ENCODE data around the gene TPST2. TPM values are rescaled to one million over a fixed set of nuclear protein-coding genes. Genes with fewer than 3 reads are reported as not detected.

The TPST2 gene
- total RNA-seq, 1 experiment from 2014 or later = 50.1 TPM

DNA sequence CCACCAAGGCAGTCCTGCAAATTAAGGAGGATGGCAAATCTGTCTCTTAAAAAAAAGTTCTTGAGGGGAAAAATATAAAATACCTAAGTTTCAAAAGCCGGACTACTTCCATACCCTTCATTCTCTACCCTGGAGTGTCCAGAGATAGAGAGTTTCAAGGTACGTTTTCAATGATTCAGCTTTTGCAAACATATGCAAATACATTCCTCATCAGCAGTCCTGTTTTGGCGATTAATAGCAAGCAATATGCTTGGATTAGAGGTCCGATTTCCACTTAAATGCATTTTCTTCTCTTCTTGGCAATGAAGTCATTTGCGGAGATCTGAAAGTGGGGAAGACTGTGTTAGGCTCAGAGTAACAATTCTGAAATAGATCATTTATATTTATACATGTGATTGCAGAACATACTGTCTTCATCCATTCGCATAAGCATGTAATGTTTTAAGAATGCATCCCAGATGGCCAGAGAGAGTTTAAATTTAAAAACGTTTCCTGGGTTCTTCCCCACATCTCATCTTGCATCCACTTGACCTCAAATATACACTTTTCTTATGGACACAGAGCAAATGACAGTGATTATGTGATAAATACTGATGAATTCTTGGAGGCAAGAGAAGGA is 63.9 kb downstream of the TPST2 start:
- Histone ChIP-seq H2AFZ (ENCODE audit: low read length) (no peak overlapping the region), H3K14ac (ENCODE audit: insufficient read depth, low read length) (no peak overlapping the region), H3K4me2 (ENCODE audit: insufficient read depth, insufficient read length, low read length) (no peak overlapping the region), H3K27ac (ENCODE audit: insufficient read length, low read depth, low read length) (no peak overlapping the region), H4K91ac (ENCODE audit: insufficient read length, low read depth, low read length) (no peak overlapping the region), H2BK120ac (ENCODE audit: low read depth, low read length, poor library complexity, severe bottlenecking) (no peak overlapping the region), H3K79me1 (ENCODE audit: insufficient read depth, low read depth, low read length, poor library complexity, severe bottlenecking) (no peaks in the 10 kb centered on the region), H3K23me2 (ENCODE audit: insufficient read length, low read depth, low read length, poor library complexity, severe bottlenecking) (no peaks in the 10 kb centered on the region), H3K9me3 (ENCODE audit: control insufficient read depth, low read depth, low read length) (no peaks in the 10 kb centered on the region), H4K8ac (replicated peaks; ENCODE audit: insufficient read length, low read depth, low read length) (no peak overlapping the region), H3K56ac (ENCODE audit: insufficient read length, low read depth, low read length) (no peak overlapping the region), H2BK5ac (ENCODE audit: insufficient read length, low read length) (no peak overlapping the region), H3T11ph (ENCODE audit: low read length) (no peak overlapping the region), H4K20me1 (ENCODE audit: control insufficient read depth, insufficient read depth, insufficient read length) (no peaks in the 10 kb centered on the region), H2BK20ac (ENCODE audit: low read depth, low read length, poor library complexity, severe bottlenecking) (no peak overlapping the region), H2AK5ac (ENCODE audit: insufficient read length, low read length) (no peak overlapping the region), H4K5ac (ENCODE audit: insufficient read length, low read depth, low read length) (no peak overlapping the region), H3K79me2 (ENCODE audit: insufficient read depth, low read length) (no peaks in the 10 kb centered on the region; the same call in 1 of the 2 replicates), H3K27me3 (ENCODE audit: insufficient read depth, low read length) (no peaks in the 10 kb centered on the region), H2BK15ac (ENCODE audit: low read depth, low read length) (no peak overlapping the region), H3K23ac (ENCODE audit: insufficient read length, low read depth, low read length) (no peak overlapping the region), H3K18ac (ENCODE audit: insufficient read length, low read depth, low read length) (no peak overlapping the region), H3K9ac (ENCODE audit: extremely low read depth, insufficient read length, low read length) (no peak overlapping the region), H3K4ac (ENCODE audit: low read depth, low read length) (no peak overlapping the region), H3K4me1 (ENCODE audit: insufficient read depth, low read length) (no peaks in the 10 kb centered on the region), H2BK12ac (ENCODE audit: insufficient read length, low read depth, low read length) (no peak overlapping the region)
- no peak for TF ChIP-seq CTCF (conservative IDR thresholded peaks at IDR 0.05)
- no peak overlapping the region for H3K4me3 Mint-ChIP-seq
- no peak overlapping the region for H3K27ac Mint-ChIP-seq
- WGBS (ENCODE audit: extremely low coverage, insufficient read length, low lambda C conversion rate) = no CpG with 5 or more reads among the region's 7 CpGs
- no peak for DNase-seq
- no peaks in the 10 kb centered on the region for H3K4me1 Mint-ChIP-seq
- no peaks in the 10 kb centered on the region for H3K27me3 Mint-ChIP-seq (ENCODE audit: low read depth)
- H3K36me3 Mint-ChIP-seq (ENCODE audit: insufficient read depth in 1 of 3, low read depth in 3 of 3) = peaks cover 21 to 64% (median 57%) of the 10 kb centered on the region in 3 experiments
- H3K9me3 Mint-ChIP-seq = no peaks in the 10 kb centered on the region

Measured in H9 (cell line).